G401 (cell line): ENCODE data around the gene PILRA. TPM values are rescaled to one million over a fixed set of nuclear protein-coding genes. Genes with fewer than 3 reads are reported as not detected.
"Not testable (repeated sequence)": the region's sequence is repeated elsewhere in the genome, so short reads cannot be mapped to it uniquely, and the experiment has no call there.

Experiments
- DNase-seq: peaks from one replicate; pipeline ENCODE4 v3.0.0-alpha.2; 2015; ENCODE audit warnings: low spot score
- in situ Hi-C: cut with HindIII; loops from 2 replicates; pipeline ENCODE4 v1.10.0; 2016; ENCODE audit warnings: low sequenced_read_pairs, mixed read lengths
- total RNA-seq: library from RNA; depleted of rRNA; stranded (reverse); fragments of >200 nt; shearing (Covaris generic); gene quantifications from 2 replicates; pipeline ENCODE4 v1.2.3, GENCODE V29; 2014; rRNA removed

Gene PILRA
- total RNA-seq: 1.6 TPM in 1 of 2 replicates, not detected in the other

DNA sequence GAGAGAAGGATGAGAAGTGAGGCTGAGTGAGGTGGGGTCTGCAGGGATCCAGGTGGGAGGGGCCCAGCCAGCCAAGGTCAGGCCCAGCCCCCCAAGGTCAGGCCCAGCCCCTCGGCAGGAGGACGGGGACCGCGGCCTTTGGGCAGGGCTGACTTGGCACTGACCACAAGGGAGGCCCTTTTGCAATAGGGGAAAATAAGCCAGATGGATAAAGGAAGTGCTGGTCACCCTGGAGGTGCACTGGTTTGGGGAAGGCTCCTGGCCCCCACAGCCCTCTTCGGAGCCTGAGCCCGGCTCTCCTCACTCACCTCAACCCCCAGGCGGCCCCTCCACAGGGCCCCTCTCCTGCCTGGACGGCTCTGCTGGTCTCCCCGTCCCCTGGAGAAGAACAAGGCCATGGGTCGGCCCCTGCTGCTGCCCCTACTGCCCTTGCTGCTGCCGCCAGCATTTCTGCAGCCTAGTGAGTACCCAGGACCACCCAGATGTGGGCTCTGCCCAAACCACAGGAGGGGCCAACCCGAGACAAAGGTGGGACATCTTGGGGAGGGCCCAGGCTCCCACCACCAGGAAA lies at the start of gene PILRA:
PILRA (plus strand) TSS at position 227 of the 571 bp plus-strand sequence; CDS start at position 397, 170 bp downstream.
- in situ Hi-C loops: no loop called here
- DNase-seq: no peak

DNA sequence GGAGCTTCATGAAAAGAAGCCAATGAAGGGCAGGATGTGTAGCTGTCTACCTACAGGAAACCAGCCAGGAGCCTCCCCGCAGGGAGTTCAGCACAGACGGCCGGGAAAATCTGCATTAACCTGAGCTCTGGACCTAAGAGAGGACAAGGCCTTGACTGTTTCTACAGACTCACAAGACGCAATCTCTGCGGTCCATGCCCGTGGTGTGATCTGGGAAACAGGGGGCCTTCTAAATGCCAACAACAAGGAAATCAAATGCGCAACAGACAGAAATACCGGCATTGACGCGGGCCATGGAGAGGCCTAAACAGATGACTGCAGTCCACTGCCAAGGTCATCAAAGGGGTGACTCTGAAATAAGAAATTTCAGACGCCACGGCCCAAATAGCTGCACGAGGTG lies 49.1 kb upstream of the PILRA start:
- DNase-seq, in situ Hi-C loops: not testable (repeated sequence)

DNA sequence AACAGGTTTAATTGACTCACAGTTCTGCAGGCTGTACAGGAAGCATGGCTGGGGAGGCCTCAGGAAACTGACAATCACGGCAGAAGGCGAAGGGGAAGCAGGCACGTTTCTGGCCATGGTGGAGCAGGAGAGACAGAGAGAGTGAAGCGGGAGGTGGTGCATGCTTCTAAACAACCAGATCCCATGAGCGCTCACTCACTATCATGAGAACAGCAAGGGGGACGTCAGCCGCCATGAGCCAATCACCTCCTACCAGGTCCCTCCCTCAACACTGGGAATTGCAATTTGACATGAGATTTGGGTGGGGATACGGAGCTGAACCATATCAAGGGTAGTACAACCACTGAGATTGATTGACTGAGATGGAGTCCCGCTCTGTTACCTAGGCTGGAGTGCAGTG lies 47.6 kb upstream of the PILRA start:
- DNase-seq, in situ Hi-C loops: not testable (repeated sequence)

DNA sequence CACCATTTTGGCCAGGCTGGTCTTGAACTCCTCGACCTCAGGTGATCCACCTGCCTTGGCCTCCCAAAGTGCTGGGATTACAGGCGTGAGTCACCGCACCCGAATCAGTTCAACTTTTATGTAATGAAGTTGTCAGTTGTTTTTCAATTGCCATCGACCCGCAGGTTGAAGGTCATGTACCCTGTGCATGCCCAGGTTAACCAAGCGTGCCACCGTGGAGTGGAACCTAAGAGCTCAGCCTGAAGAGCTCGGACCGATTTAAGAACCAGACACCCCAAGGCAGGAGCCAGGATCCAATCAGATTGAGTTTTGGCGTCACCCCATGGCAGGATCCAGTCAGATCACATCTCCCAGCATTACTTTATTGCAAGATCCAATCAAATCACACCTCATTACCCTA lies 46.4 kb upstream of the PILRA start:
- DNase-seq, in situ Hi-C loops: not testable (repeated sequence)

DNA sequence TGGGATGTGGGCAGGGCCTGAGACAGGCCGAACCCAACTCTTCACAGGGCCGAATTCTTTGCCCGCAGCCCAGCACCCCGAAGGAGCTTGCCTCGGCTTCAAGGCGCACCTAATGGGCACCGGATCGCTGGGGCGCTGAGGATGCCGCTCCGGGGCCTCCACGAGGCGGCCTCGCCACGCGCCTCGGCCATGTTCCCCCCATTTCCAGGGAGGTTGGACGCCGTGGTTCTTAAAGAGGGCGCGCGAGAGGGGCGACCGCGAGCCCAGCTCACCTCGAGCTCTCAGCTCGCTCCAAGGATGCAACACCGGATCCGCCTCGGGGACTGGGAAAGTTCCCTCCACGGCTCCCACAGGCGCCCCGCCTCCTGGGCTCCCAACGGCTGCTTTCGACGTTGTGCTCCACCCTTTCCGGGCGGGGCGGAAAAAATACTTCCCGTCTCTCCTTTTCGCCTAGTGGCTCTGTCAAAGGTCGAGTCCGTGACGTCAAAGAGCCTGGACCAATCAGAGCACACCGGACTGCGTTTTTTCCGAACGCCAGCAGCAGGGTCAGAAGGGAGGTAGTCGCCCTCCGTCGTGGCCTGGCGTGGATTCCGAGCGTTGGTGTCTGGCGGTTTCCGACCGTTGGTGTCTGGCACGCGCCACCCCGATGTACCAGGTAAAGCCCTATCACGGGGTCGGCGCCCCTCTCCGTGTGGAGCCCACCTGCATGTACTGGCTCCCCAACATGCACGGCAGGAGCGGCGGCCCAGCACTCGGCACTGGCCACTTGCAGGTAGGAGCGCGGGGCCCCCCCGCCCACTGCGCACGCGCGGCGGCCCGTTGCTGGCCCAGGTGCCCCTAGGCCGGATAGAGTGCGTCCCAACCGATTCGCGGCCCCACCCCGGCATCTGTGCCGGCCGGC lies 37.5 kb upstream of the PILRA start:
- in situ Hi-C loops: not testable (repeated sequence)
- peak; percentile 94 for DNase-seq

DNA sequence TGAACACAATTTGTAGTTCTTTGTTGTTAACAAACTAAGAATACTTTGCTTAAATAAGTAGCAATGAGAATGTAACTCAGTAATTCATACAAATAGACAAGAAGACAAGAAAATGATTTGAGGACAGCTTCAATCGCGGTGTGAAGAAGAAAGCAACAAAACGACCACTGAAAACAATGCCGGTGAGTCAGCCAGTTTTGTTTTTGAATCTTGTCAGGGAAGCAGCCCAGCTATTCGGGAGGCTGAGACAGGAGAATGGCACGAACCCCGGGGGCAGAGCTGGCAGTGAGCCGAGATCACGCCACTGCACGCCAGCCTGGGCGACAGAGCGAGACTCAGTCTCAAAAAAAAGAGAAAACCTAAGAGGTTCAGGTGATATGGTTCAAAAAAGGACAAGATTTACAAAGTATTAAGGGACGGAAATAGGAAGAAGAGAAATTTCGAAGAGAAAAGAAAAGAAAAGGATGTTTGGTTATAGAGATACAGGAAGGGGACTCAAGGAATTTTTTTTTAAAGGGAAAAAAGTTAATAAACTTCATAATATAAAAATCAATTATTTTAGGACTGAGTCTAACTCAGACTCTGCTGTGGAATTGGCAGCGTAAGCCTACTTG lies 35.1 kb upstream of the PILRA start:
- in situ Hi-C loops, DNase-seq: not testable (repeated sequence)

DNA sequence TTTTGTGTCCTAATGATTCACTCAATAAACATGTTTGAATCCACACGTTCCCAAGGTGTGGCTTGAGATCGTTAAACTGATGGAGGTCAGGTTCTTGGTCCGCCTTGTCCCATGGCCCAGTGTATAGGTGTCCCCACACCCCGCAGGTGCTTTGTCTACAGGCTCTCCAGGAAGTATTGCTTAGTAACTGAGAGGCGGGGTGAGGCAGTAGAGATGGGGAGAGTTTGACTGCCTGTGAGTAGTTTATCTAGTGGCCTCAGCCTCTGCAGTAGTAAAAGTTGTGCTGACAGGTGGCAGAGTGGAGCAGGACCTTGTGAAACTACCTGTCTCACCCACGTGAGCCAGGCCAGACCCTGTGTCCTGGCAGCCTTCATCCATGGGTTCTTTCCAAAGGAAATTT lies 32.0 kb upstream of the PILRA start:
- DNase-seq, in situ Hi-C loops: not testable (repeated sequence)

DNA sequence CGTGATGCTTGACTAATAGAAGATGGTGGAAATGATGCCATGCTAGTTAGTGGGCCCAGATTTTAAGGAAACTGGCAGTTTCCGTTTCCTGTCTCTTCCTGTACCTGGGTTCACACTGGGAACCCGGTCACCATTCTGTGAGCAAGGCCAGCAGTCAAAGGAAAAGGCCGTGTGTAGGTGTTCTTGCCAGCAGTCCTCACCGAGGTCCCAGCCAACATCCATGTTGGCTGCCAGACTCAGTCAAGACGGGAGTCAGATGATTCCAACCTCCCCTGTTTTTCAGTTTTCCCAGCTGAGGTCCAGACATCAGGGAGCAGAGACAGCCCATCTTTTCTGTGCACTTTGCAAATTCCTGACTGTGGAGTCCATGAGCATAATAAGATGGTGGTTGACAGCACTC lies 30.5 kb upstream of the PILRA start:
- DNase-seq: peak; percentile 93
- in situ Hi-C loops: no loop called here

DNA sequence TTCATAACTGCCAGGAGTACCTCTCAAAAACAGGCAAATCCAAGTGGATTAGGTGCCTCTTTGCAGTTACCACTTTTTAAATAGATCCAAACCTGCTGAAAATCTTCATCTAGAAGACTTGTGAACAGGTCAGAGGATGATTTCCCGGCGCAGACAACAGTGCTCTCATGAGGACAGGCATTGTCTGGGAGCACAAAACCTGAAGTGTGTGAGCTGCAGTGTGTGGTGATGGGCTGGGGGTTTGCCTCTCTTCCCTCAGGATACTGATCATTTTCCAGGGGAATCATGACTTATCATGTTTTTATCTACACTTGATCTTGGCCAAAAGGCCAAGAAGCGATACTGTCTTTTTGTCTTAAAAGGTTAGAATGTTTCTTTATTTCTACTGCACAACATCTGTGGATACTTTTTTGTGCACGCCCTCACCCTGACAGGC lies 29.1 kb upstream of the PILRA start:
- in situ Hi-C loops, DNase-seq: not testable (repeated sequence)

DNA sequence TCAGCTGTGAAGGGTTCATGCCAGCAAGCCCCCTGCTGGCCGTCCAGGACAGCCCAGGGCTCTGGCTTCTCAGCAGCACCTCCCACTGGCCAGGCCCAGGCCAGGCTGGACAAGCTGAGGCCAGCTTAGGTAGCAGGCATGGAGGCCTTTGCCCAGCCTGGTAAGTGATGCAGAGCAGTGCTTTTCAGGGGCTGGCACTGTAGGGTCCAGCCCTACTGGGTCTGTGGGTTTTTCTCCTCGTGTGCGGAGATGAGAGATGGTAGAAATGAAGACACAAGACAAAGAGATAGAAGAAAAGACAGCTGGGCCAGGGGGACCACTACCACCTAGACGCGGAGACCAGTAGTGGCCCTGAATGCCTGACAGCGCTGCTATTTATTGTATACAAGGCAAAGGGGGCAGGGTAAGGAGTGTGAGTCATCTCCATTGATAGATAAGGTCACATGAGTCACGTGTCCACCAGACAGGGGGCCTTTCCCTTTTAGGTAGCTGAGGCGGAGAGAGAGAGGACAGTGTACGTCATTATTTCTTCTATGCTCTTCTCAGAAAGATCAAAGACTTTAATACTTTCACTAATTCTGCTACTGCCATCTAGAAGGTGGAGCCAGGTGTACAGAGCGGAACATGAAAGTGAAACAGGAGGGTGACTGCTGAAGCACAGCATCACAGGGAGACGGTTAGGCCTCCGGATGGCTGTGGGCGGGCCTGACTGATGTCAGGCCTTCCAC lies 28.6 kb upstream of the PILRA start:
- peak; percentile 11 for DNase-seq

DNA sequence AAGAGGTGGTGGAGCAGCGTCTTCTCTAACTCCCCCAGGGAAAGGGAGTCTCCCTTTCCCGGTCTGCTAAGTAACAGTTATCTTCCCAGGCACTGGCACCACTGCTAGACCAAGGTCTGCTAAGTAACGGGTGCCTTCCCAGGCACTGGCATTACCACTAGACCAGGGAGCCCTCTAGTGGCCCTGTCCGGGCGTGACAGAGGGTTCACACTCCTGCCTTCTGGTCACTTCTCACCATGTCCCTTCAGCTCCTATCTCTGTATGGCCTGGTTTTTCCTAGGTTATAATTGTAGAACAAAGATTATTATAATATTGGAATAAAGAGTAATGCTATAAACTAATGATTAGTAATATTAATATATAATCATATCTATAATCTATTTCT lies 28.0 kb upstream of the PILRA start:
- peak; percentile 80 for DNase-seq
- in situ Hi-C loops: not testable (repeated sequence)

More for the DNA sequence above, 28.6 kb upstream of the PILRA start:
- in situ Hi-C loops: not testable (repeated sequence)

DNA sequence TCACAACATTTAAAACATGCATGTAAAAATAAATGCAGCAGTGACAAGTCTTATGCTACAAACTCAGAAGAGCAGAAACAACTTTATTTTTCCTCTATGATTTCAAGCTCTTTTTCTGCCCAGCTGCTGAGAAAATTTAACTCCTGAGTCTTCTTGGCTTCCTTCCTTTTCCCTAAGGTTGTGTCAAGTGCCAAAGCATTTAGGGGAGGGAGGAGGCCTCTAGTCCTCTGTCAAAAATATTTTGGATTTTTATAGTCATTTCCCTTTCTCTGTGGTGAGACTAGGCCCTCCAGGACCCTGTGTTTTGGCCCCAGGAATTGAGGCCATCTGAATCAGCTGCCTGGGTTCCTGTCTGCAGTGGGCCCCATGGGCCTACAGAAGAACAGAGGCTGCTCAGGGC lies 26.4 kb upstream of the PILRA start:
- DNase-seq: no peak
- in situ Hi-C loops: no loop called here

DNA sequence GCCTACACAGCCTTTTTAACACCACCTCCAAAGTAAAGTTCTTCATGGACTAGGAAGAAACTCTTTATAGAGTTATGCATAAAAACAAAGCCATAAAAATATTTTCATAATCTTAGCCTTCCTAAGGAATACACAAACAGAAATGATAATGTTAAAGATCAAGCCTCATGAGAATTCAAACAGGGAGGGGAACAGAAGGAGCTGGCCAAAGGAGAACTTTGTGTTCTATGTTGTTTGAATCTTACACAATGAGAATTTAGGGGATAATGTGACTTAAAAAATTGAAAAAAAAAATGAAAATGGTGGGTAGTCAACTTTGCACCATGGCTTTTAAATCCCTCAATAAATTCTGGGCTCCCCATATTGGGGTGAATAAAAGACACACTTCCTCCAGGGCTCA lies 24.5 kb upstream of the PILRA start:
- DNase-seq: no peak
- in situ Hi-C loops: no loop called here

DNA sequence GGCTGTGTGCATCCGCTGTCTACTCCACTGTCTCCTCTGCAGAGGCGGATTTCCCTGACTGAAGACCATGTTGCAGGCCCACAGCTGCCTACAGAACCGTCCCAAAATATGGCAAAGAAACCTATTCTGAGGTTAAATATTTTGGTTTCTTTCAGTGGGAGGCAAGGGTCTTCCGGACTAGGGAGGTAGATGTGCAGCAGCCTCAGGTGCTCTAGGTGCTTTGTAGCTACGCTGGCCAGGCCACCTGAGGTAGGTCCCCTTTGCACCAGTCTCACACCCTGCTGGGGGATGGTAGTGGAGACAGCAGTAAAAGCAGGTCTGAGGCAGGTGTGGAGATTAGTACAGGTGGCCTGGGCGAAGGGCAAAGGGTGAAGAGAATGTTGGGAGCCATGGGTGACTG lies 23.5 kb upstream of the PILRA start:
- DNase-seq: no peak
- in situ Hi-C loops: no loop called here

DNA sequence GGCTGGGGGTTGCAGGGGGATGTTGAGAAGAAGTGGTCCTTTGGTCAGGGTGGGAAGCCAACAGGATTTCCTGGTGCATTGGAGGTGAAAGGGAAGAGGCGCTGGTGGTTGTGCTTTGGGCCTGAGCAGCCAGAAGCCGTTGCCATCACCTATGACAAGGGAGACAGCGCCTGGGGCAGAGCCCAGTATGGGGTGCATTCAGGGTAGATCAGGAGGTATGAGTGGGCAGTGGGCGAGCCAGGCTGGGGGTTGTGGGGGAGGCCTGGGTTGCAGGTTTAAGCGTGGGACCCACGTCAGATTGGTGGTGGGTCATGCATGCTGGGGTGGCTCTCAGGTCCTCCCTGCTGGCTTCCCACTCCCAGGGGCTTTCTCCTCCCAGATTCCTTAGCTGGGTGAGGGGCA lies 21.6 kb upstream of the PILRA start:
- DNase-seq: no peak
- in situ Hi-C loops: no loop called here

DNA sequence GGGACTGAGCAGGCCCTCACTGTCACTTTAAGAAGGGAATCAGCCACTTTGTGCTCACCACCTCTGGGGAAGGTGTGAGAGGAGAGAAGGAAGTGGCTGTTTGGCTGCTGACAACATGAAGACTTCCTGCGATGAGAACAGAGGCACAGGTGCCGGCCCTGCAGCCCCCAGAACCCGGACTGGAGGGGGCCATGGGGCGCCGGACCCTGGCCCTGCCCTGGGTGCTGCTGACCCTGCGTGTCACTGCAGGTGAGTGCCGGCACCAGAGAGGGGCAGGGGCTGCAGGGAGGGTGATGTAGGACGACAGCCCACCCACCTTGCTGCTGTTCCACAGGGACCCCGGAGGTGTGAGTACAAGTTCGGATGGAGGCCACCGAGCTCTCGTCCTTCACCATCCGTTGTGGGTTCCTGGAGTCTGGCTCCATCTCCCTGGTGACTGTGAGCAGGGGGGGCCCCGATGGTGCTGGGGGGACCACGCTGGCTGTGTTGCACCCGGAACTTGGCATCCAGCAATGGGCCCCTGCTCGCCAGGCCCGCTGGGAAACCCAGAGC lies 21.0 kb upstream of the PILRA start:
- DNase-seq, in situ Hi-C loops: not testable (repeated sequence)

DNA sequence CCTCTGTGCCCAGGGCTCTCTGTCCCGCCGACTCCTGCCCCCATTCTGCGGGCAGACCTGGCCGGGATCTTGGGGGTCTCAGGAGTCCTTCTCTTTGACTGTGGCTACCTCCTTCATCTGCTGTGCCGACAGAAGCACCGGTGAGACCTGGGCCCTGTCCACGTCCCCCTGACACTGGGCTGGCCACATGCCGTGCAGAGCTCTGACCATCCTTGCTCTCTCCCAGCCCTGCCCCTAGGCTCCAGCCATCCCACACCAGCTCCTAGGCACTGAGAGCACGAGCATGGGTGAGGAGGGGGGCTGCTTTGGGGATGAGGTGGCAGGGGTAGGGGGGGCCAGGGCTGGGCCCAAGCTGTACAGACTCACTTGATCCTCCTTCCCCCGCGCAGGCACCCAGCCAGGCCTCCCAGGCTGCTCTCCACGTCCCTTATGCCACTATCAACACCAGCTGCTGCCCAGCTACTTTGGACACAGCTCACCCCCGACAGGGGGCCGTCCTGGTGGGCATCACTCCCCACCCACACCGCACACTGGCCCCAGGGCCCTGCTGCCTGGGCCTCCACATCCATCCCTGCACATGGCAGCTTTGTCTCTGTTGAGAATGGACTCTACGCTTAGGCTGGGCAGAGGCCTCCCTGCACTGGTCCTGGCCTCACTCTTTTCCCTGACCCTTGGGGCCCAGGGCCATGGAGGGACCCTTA lies 20.2 kb upstream of the PILRA start:
- in situ Hi-C loops: no loop called here
- no peak for DNase-seq

DNA sequence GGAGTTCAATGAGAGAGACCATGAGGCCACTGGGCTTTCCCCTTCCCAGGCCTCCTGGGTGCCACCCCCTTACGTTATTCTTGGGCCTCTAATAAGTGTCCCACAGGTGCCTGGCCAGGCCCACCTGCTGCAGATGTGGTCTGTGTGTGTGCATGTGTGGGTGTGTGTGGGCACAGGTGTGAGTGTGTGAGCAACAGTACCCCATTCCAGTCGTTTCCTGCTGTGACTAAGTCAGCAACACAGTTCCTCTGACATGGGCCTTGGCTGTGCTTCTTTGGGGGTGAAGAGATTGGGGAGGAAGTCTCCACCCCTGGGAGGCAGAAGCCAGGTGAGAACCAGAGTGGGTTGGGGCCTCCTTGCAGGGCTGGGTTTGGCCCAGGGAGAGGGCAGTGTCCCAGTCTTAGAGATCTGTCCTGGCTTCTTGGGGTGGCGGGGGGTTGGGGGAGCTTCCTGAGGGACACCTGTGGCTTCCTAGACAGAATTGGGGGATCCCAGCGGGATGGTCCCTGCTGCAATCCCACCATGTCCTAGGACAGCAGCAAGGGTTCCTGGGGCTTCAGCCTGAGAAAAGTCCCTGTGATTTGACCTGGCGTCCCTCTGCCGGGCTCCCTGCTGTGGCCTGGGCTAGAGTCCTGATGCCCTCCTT lies 19.5 kb upstream of the PILRA start:
- in situ Hi-C loops: no loop called here
- DNase-seq: no peak
